AG04450 (cell line): ENCODE results near the gene SYT2. TPM values are rescaled to one million over a fixed set of nuclear protein-coding genes. Genes with fewer than 3 reads are reported as not detected.
"Not testable (repeated sequence)": the region's sequence is repeated elsewhere in the genome, so short reads cannot be mapped to it uniquely, and the experiment has no call there.

Source experiments
- CTCF ChIA-PET: fragments of 300-600, 350-600 bp; formaldehyde crosslinking; extraction: SDS; loops from one replicate; lab custom pipeline; 2022; ENCODE audit warnings: antibody characterized with exemption, inconsistent platforms; lab: Charles Lee
- POLR2A ChIA-PET: fragments of 350-600 bp; formaldehyde crosslinking; extraction: SDS; loops from one replicate; lab custom pipeline; 2021; ENCODE audit warnings: antibody characterized with exemption, inconsistent platforms; lab: Yijun Ruan, JAX
- DNase-seq: peaks from one replicate; pipeline ENCODE4 v3.0.0-alpha.2; 2011; ENCODE audit warnings: low read depth, low spot score
- H3K27ac ChIP-seq: one replicate; pipeline ENCODE4 v1.5.1; 2012; ENCODE audit warnings: low read depth, low read length, control low read depth
- H3K27me3 ChIP-seq: one replicate; pipeline ENCODE4 v1.6.0; 2012; ENCODE audit warnings: low read length; ENCODE audit not compliant: control insufficient read depth, insufficient read depth
- H3K4me3 ChIP-seq: 2 replicates; pipeline ENCODE4 v1.5.1; 2011; ENCODE audit warnings: mild to moderate bottlenecking, low read depth, low read length, control low read depth
- H3K9me3 ChIP-seq: 2 replicates; pipeline ENCODE4 v1.5.1; 2012; ENCODE audit warnings: low read length; ENCODE audit not compliant: control insufficient read depth, insufficient read depth
- CTCF ChIP-seq: IDR thresholded peaks from 2 replicates; pipeline ENCODE4 v1.5.1; 2011; ENCODE audit warnings: low read depth, low read length, control low read depth, inconsistent platforms
- polyA plus RNA-seq: library from polyadenylated mRNA; depleted of rRNA; stranded (reverse); fragments of >200 nt; gene quantifications from 2 replicates; pipeline ENCODE4 v1.2.3, GENCODE V29; 2011

SYT2 gene
- polyA plus RNA-seq, 1 experiment = 0.01 TPM

- ChIA-PET CTCF (no interaction called here), POLR2A (no interaction called here)
- Histone ChIP-seq H3K27me3 (no peaks in the 10 kb centered on the region), H3K4me3 (no peak overlapping the region), H3K9me3 (no peaks in the 10 kb centered on the region), H3K27ac (no peak overlapping the region)
- no peak for DNase-seq
- TF ChIP-seq CTCF = no peak
Observed at GRCh38 chr1:202553560-202554038, 156.7 kb downstream of the SYT2 start.

GRCh38 chr1:202553078-202553477, 157.2 kb downstream of the SYT2 start:
- POLR2A ChIA-PET, H3K27me3 ChIP-seq, H3K27ac ChIP-seq, H3K9me3 ChIP-seq, H3K4me3 ChIP-seq, CTCF ChIA-PET, DNase-seq: not testable (repeated sequence)

GRCh38 chr1:202552615-202553014, 157.6 kb downstream of the SYT2 start:
- POLR2A ChIA-PET, H3K27ac ChIP-seq, DNase-seq, H3K4me3 ChIP-seq, CTCF ChIA-PET, H3K27me3 ChIP-seq, H3K9me3 ChIP-seq: not testable (repeated sequence)

GRCh38 chr1:202551683-202552082, 158.6 kb downstream of the SYT2 start:
- Histone ChIP-seq H3K4me3 (no peak overlapping the region), H3K9me3 (no peaks in the 10 kb centered on the region), H3K27ac (no peak overlapping the region), H3K27me3 (no peaks in the 10 kb centered on the region)
- ChIA-PET POLR2A (no interaction called here), CTCF (interaction anchor here (0.9 kb wide), 2 partner anchors 21 to 26 kb away, joined by 3 read pairs; no protein-coding TSS in a partner anchor)
- TF ChIP-seq CTCF = no peak
- no peak for DNase-seq

- POLR2A ChIA-PET, H3K9me3 ChIP-seq, H3K4me3 ChIP-seq, DNase-seq, H3K27me3 ChIP-seq, H3K27ac ChIP-seq: not testable (repeated sequence)
- CTCF ChIA-PET = interaction anchor here (1.6 kb wide), 1 partner anchor 50 kb away, joined by 4 read pairs; no protein-coding TSS in a partner anchor
Observed at GRCh38 chr1:202550088-202550487, 160.2 kb downstream of the SYT2 start.

GRCh38 chr1:202547215-202547614, 163.0 kb downstream of the SYT2 start:
- Histone ChIP-seq H3K4me3 (no peak overlapping the region), H3K9me3 (no peaks in the 10 kb centered on the region), H3K27me3 (no peaks in the 10 kb centered on the region), H3K27ac (no peak overlapping the region)
- POLR2A ChIA-PET = no interaction called here
- DNase-seq = no peak
- CTCF ChIA-PET = interaction anchor here (0.6 kb wide), 1 partner anchor 15 kb away, joined by 3 read pairs; no protein-coding TSS in a partner anchor
- no peak for TF ChIP-seq CTCF

- H3K9me3 ChIP-seq, H3K27me3 ChIP-seq, POLR2A ChIA-PET, DNase-seq, H3K4me3 ChIP-seq, H3K27ac ChIP-seq: not testable (repeated sequence)
- CTCF ChIA-PET = interaction anchor here (0.6 kb wide), 1 partner anchor 15 kb away, joined by 3 read pairs; no protein-coding TSS in a partner anchor
Observed at GRCh38 chr1:202546796-202547195, 163.5 kb downstream of the SYT2 start.

- H3K9me3 ChIP-seq, H3K4me3 ChIP-seq, POLR2A ChIA-PET, H3K27ac ChIP-seq, H3K27me3 ChIP-seq, DNase-seq: not testable (repeated sequence)
- CTCF ChIA-PET = interaction anchor here (0.6 kb wide), 1 partner anchor 16 kb away, joined by 3 read pairs; no protein-coding TSS in a partner anchor
Observed at GRCh38 chr1:202546377-202546776, 163.9 kb downstream of the SYT2 start.

- CTCF ChIA-PET, H3K9me3 ChIP-seq, DNase-seq, H3K27ac ChIP-seq, H3K4me3 ChIP-seq, POLR2A ChIA-PET, H3K27me3 ChIP-seq: not testable (repeated sequence)
Observed at GRCh38 chr1:202545647-202546303, 164.5 kb downstream of the SYT2 start.
